Hepatocyte (in vitro differentiated cells): ENCODE measurements around the gene KRT77.

ENCODE experiments used
- EZH2 ChIP-seq: fragments of 200-600 bp; sonication (generic); IDR thresholded peaks from 2 replicates; pipeline ENCODE4 v1.6.1; 2016; ENCODE audit warnings: antibody characterized with exemption, mild to moderate bottlenecking, borderline replicate concordance
- TF ChIP-seq, protein P1 (sequence below): fragments of 200-600 bp; sonication (generic); IDR thresholded peaks from 2 replicates; pipeline ENCODE4 v1.5.1; 2016; ENCODE audit warnings: antibody characterized with exemption, mild to moderate bottlenecking; ENCODE audit not compliant: poor library complexity

DNA sequence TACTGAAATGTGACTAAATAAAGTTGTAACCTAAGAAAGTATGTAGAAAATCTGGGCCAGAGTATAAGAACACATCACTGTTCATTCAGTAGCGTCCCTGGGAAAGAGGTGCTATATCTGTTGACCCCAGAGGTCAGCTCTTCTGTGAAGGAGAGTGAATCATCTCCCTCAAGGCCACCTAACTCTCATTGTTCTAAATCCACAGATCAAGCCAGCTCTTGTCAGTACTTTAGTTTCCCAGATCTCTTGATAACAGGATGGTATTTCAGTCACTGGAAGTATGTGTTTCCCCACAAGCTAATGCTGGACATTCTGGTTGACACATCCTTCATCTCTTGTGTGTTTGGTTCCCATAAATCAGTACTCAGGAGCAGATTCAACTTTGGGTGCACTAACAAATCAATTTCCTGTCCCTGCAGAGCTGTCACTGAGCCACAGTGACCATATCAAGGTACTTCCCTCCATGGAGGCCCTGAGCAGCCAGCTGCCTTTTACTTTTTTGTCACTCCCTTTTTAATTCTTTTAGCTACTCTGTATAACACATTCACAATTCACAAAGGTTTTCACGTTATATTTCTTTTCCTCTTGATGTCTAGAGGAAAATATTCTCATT lies 30.9 kb downstream of the KRT77 start:
- TF ChIP-seq, protein P1, sequence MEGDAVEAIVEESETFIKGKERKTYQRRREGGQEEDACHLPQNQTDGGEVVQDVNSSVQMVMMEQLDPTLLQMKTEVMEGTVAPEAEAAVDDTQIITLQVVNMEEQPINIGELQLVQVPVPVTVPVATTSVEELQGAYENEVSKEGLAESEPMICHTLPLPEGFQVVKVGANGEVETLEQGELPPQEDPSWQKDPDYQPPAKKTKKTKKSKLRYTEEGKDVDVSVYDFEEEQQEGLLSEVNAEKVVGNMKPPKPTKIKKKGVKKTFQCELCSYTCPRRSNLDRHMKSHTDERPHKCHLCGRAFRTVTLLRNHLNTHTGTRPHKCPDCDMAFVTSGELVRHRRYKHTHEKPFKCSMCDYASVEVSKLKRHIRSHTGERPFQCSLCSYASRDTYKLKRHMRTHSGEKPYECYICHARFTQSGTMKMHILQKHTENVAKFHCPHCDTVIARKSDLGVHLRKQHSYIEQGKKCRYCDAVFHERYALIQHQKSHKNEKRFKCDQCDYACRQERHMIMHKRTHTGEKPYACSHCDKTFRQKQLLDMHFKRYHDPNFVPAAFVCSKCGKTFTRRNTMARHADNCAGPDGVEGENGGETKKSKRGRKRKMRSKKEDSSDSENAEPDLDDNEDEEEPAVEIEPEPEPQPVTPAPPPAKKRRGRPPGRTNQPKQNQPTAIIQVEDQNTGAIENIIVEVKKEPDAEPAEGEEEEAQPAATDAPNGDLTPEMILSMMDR, result no peak
- TF ChIP-seq EZH2, result no peak
